Measurements from ENCODE around the gene METAP1. TPM values are rescaled to one million over a fixed set of nuclear protein-coding genes. Genes with fewer than 3 reads are reported as not detected.

The METAP1 gene
- total RNA-seq, 1 experiment from 2014 or later, result 63.5 TPM

- Histone ChIP-seq H3K79me1 (ENCODE audit: insufficient read depth, low read depth, low read length, poor library complexity, severe bottlenecking) (no peaks in the 10 kb centered on the region), H3K27ac (ENCODE audit: insufficient read length, low read depth, low read length) (no peak overlapping the region)
- no peaks in the 10 kb centered on the region for H3K27me3 Mint-ChIP-seq (ENCODE audit: low read depth)
Observed at GRCh38 chr4:99071159-99071558, 75.6 kb downstream of the METAP1 start.

More at GRCh38 chr4:99071159-99071558, 75.6 kb downstream of the METAP1 start:
- Mint-ChIP-seq H3K4me3 (no peak overlapping the region), H3K4me1 (no peaks in the 10 kb centered on the region), H3K36me3 (ENCODE audit: insufficient read depth in 1 of 3, low read depth in 3 of 3) (peaks cover 31 to 58% (median 49%) of the 10 kb centered on the region in 3 experiments), H3K9me3 (no peaks in the 10 kb centered on the region), H3K27ac (no peak overlapping the region)
- no peak overlapping the region for H2AK5ac ChIP-seq (ENCODE audit: insufficient read length, low read length)
- H3K23ac ChIP-seq (ENCODE audit: insufficient read length, low read depth, low read length), result no peak overlapping the region
- no peak overlapping the region for H4K8ac ChIP-seq (replicated peaks; ENCODE audit: insufficient read length, low read depth, low read length)
- no CpG with 5 or more reads among the region's 5 CpGs for WGBS (ENCODE audit: extremely low coverage, insufficient read length, low lambda C conversion rate)
- H3K9me3 ChIP-seq (ENCODE audit: control insufficient read depth, low read depth, low read length), result no peaks in the 10 kb centered on the region
- no peak overlapping the region for H3K4me2 ChIP-seq (ENCODE audit: insufficient read depth, insufficient read length, low read length)
- no peak overlapping the region for H3K18ac ChIP-seq (ENCODE audit: insufficient read length, low read depth, low read length)
- no peak overlapping the region for H2BK15ac ChIP-seq (ENCODE audit: low read depth, low read length)
- H3T11ph ChIP-seq (ENCODE audit: low read length), result no peak overlapping the region
- H2BK20ac ChIP-seq (ENCODE audit: low read depth, low read length, poor library complexity, severe bottlenecking), result no peak overlapping the region
- H4K5ac ChIP-seq (ENCODE audit: insufficient read length, low read depth, low read length), result no peak overlapping the region
- no peaks in the 10 kb centered on the region for H3K79me2 ChIP-seq (ENCODE audit: insufficient read depth, low read length)
- H3K9ac ChIP-seq (ENCODE audit: extremely low read depth, insufficient read length, low read length), result no peak overlapping the region
- no peaks in the 10 kb centered on the region for H3K23me2 ChIP-seq (ENCODE audit: insufficient read length, low read depth, low read length, poor library complexity, severe bottlenecking)
- no peak overlapping the region for H4K91ac ChIP-seq (ENCODE audit: insufficient read length, low read depth, low read length)
- DNase-seq, result no peak
- H3K14ac ChIP-seq (ENCODE audit: insufficient read depth, low read length), result no peak overlapping the region
- H2AFZ ChIP-seq (ENCODE audit: low read length), result no peak overlapping the region
- H2BK12ac ChIP-seq (ENCODE audit: insufficient read length, low read depth, low read length), result no peak overlapping the region
- H4K20me1 ChIP-seq (ENCODE audit: control insufficient read depth, insufficient read depth, insufficient read length), result no peaks in the 10 kb centered on the region
- H3K4me1 ChIP-seq (ENCODE audit: insufficient read depth, low read length), result no peaks in the 10 kb centered on the region
- H3K56ac ChIP-seq (ENCODE audit: insufficient read length, low read depth, low read length), result no peak overlapping the region
- TF ChIP-seq CTCF (conservative IDR thresholded peaks at IDR 0.05), result no peak
- no peak overlapping the region for H2BK120ac ChIP-seq (ENCODE audit: low read depth, low read length, poor library complexity, severe bottlenecking)
- H3K27me3 ChIP-seq (ENCODE audit: insufficient read depth, low read length), result no peaks in the 10 kb centered on the region
- H2BK5ac ChIP-seq (ENCODE audit: insufficient read length, low read length), result no peak overlapping the region
- no peak overlapping the region for H3K4ac ChIP-seq (ENCODE audit: low read depth, low read length)
